K562 (cell line): ENCODE data around the gene LRRC7. TPM values are rescaled to one million over a fixed set of nuclear protein-coding genes. Genes with fewer than 3 reads are reported as not detected.

ENCODE experiments used
- BRF1 ChIP-seq: IDR thresholded peaks from 3 replicates; pipeline ENCODE4 v1.6.1; 2011; ENCODE audit warnings: borderline replicate concordance, mild to moderate bottlenecking; ENCODE audit not compliant: insufficient read length; ENCODE audit errors: extremely low read depth
- MAFG ChIP-seq: fragments of 450-650 bp; conservative IDR thresholded peaks from 2 replicates; pipeline ENCODE4 v1.6.1; 2016; ENCODE audit warnings: missing genetic modification characterization, missing compliant biosample characterization
- PRMT5 ChIP-seq: sonication (generic); formaldehyde crosslinking; IDR thresholded peaks from 2 replicates; pipeline ENCODE4 v1.5.0; 2020; ENCODE audit warnings: missing genetic modification reagents
- RERE ChIP-seq: sonication (generic); formaldehyde crosslinking; IDR thresholded peaks from 2 replicates; pipeline ENCODE4 v1.8.0; 2023; ENCODE audit warnings: missing genetic modification reagents, mild to moderate bottlenecking, borderline replicate concordance
- TARDBP ChIP-seq: fragments of 450-650 bp; IDR thresholded peaks from 2 replicates; pipeline ENCODE4 v1.6.1; 2016
- THAP7 ChIP-seq: fragments of 250-450 bp; sonication (Bioruptor Pico); IDR thresholded peaks from 2 replicates; pipeline ENCODE4 v1.5.0; 2021
- XRCC3 ChIP-seq: fragments of 450-650 bp; IDR thresholded peaks from 2 replicates; pipeline ENCODE4 v1.6.1; 2017; ENCODE audit warnings: mild to moderate bottlenecking, moderate library complexity
- ZNF121 ChIP-seq: sonication (generic); formaldehyde crosslinking; conservative IDR thresholded peaks from 2 replicates; pipeline ENCODE4 v1.8.0; 2022; ENCODE audit warnings: missing genetic modification reagents
- ZNF23 ChIP-seq: fragments of 250-450 bp; sonication (Bioruptor Pico); IDR thresholded peaks from 2 replicates; pipeline ENCODE4 v1.4.0; 2020; ENCODE audit warnings: mild to moderate bottlenecking
- ZZZ3 ChIP-seq: fragments of 450-650 bp; IDR thresholded peaks from 2 replicates; pipeline ENCODE4 v1.6.1; 2016; ENCODE audit warnings: antibody characterized with exemption, mild to moderate bottlenecking, moderate library complexity
- polyA plus RNA-seq, 8 experiments: library from polyadenylated mRNA; depleted of rRNA in 4 of 8; stranded (reverse) in 5 of 8; unstranded in 3 of 8; fragments of >200 nt; fragmentation: Nextera tagmentation in 2 of 8; fragmentation: Illumina TruSeq in 1 of 8; extraction: Ambion mirVana in 2 of 8; extraction: Trizol in 1 of 8; gene quantifications; 2 replicates each; pipeline versions ENCODE4 v1.2.1 to v1.2.3, GENCODE V29; 2011 to 2014; ENCODE audit warnings: inconsistent platforms in 1 of 8, missing spikeins in 1 of 8
- total RNA-seq, 7 experiments: library from RNA; depleted of rRNA in 6 of 7; stranded (reverse); fragments of >200 nt in 6 of 7; fragmentation: Illumina TruSeq in 2 of 7; extraction: Trizol in 2 of 7; gene quantifications; 2 replicates each; pipeline versions ENCODE4 v1.2.1 to v1.2.3, GENCODE V29; 2011 to 2021; ENCODE audit warnings: low replicate concordance in 1 of 7
- TF ChIP-seq, protein P1 (sequence below): fragments of 450-650 bp; formaldehyde crosslinking; IDR thresholded peaks from 2 replicates; pipeline ENCODE4 v1.4.0; 2020; ENCODE audit warnings: mild to moderate bottlenecking, mixed read lengths

LRRC7 gene
- total and polyA plus RNA-seq, 9 of the 15 experiments (the other 6 are each of a cell fraction or from before 2014, with no cell fraction given), result 0.09 to 0.94 (median 0.49) TPM

DNA sequence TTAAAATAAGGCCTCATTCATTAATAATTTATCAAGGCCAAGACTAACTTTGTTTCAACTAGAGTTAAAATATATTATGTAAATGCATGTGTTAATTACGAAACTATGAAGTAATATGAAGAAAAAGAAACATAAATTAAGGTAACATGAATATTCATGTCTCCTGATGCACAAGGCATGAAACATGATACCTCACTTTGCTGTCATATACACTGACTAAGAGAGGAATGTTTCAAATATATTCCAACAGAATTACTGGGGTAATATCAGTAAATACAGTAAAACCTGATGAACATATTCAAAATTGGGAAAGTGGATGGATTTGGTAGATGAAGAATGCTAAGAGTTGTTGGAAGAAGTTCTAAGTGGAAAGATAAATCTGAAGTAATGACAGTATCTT, 274.6 kb downstream of the LRRC7 start (continued):
- TF ChIP-seq RERE (CRISPR knock-in tag) (no peak), ZZZ3 (no peak), ZNF23 (no peak), PRMT5 (CRISPR knock-in tag) (no peak), XRCC3 (no peak), THAP7 (CRISPR knock-in tag) (no peak), ZNF121 (CRISPR knock-in tag) (no peak), MAFG (no peak), BRF1 (no peak), TARDBP (no peak)
- TF ChIP-seq, protein P1, sequence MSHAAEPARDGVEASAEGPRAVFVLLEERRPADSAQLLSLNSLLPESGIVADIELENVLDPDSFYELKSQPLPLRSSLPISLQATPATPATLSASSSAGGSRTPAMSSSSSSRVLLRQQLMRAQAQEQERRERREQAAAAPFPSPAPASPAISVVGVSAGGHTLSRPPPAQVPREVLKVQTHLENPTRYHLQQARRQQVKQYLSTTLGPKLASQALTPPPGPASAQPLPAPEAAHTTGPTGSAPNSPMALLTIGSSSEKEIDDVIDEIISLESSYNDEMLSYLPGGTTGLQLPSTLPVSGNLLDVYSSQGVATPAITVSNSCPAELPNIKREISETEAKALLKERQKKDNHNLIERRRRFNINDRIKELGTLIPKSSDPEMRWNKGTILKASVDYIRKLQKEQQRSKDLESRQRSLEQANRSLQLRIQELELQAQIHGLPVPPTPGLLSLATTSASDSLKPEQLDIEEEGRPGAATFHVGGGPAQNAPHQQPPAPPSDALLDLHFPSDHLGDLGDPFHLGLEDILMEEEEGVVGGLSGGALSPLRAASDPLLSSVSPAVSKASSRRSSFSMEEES, result no peak
- TF ChIP-seq, all 486 proteins: peak for 0
